Activated CD4-positive, alpha-beta memory T cell treated with anti-CD3 and anti-CD28 coated beads, Interleukin-2, amount 10 ng/mL, durations not matched to agents 7 days and 5 days (primary cell): ENCODE measurements around the gene SLC17A3. TPM values are rescaled to one million over a fixed set of nuclear protein-coding genes. Genes with fewer than 3 reads are reported as not detected.

Source experiments
- CTCF ChIA-PET: fragments of 350-600 bp; sonication (Branson Sonifier 250); formaldehyde crosslinking; loops from one replicate; lab custom pipeline; 2021; ENCODE audit warnings: antibody characterized with exemption, inconsistent platforms; lab: Charles Lee
- POLR2A ChIA-PET: fragments of 350-600 bp; sonication (Branson Sonifier 250); formaldehyde crosslinking; loops from one replicate; lab custom pipeline; 2021; ENCODE audit warnings: antibody characterized with exemption; lab: Charles Lee
- DNase-seq: peaks from one replicate; pipeline ENCODE4 v3.0.0-alpha.2; 2020
- H3K27ac Mint-ChIP-seq: one replicate; pipeline ENCODE4 v1.8.0; 2021; ENCODE audit warnings: mild to moderate bottlenecking, mixed read lengths
- H3K27me3 Mint-ChIP-seq: one replicate; pipeline ENCODE4 v1.8.0; 2021; ENCODE audit warnings: mixed read lengths
- H3K36me3 Mint-ChIP-seq: one replicate; pipeline ENCODE4 v1.8.0; 2021; ENCODE audit warnings: low read depth, mixed read lengths
- H3K4me1 Mint-ChIP-seq: one replicate; pipeline ENCODE4 v1.8.0; 2021; ENCODE audit warnings: mixed read lengths
- H3K4me3 Mint-ChIP-seq: one replicate; pipeline ENCODE4 v1.8.0; 2021; ENCODE audit warnings: mild to moderate bottlenecking, mixed read lengths
- H3K9me3 Mint-ChIP-seq: one replicate; pipeline ENCODE4 v1.8.0; 2021; ENCODE audit warnings: mixed read lengths
- total RNA-seq, 2 experiments: library from RNA; stranded (reverse); gene quantifications; one replicate each; pipeline ENCODE4 v1.2.3, GENCODE V29; 2021

Gene SLC17A3
- total RNA-seq, 2 experiments from 2014 or later = 0.15 to 0.96 TPM

- Mint-ChIP-seq H3K4me1 (peaks cover 38% of the 10 kb centered on the region), H3K9me3 (peaks cover 7% of the 10 kb centered on the region), H3K4me3 (no peak overlapping the region), H3K27me3 (no peaks in the 10 kb centered on the region), H3K27ac (no peak overlapping the region), H3K36me3 (peaks cover 7% of the 10 kb centered on the region)
- no peak for DNase-seq
- ChIA-PET CTCF (interaction anchor here (1.2 to 1.9 kb wide), 2 partner anchors 20 to 130 kb away, joined by 5 to 6 read pairs; no protein-coding TSS in a partner anchor), POLR2A (interaction anchor here (1.3 kb wide), 1 partner anchor 11 kb away, joined by 3 read pairs; no protein-coding TSS in a partner anchor)
These were observed 11.8 kb downstream of the SLC17A3 start for GRCh38 chr6:25862199-25862598.

GRCh38 chr6:25852756-25853155 is 21.3 kb downstream of the SLC17A3 start:
- Mint-ChIP-seq H3K27ac (no peak overlapping the region), H3K4me1 (peaks cover 15% of the 10 kb centered on the region), H3K4me3 (no peak overlapping the region), H3K27me3 (no peaks in the 10 kb centered on the region), H3K9me3 (no peaks in the 10 kb centered on the region), H3K36me3 (no peaks in the 10 kb centered on the region)
- no peak for DNase-seq
- ChIA-PET CTCF (interaction anchor here (0.9 kb wide), 1 partner anchor 134 kb away, joined by 3 read pairs; no protein-coding TSS in a partner anchor), POLR2A (no interaction called here)

DNA sequence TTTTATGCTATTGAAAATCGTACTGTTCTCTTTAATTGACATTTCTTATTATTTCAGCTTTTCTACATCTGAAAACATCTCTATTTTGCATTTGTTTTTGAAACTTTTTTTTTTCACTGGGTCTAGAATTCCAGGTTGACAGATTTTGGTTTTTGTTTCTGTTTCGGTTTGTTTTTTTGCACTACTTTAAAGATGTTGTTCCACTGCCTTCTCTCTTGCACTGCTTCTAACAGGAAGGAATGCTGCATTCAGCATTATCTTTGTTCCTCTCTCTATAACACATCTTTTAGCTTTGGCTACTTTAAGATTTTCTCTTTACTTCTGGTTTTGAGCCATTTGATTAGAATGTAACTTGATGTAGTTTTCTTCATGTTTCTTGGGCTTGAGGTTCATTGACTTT is 22.1 kb downstream of the SLC17A3 start:
- ChIA-PET POLR2A (no interaction called here), CTCF (interaction anchor here (0.9 kb wide), 1 partner anchor 134 kb away, joined by 3 read pairs; no protein-coding TSS in a partner anchor)
- H3K27ac Mint-ChIP-seq = no peak overlapping the region
- no peak overlapping the region for H3K4me3 Mint-ChIP-seq
- no peaks in the 10 kb centered on the region for H3K36me3 Mint-ChIP-seq
- peaks cover 11% of the 10 kb centered on the region for H3K4me1 Mint-ChIP-seq
- no peaks in the 10 kb centered on the region for H3K9me3 Mint-ChIP-seq
- no peaks in the 10 kb centered on the region for H3K27me3 Mint-ChIP-seq
- no peak for DNase-seq

DNA sequence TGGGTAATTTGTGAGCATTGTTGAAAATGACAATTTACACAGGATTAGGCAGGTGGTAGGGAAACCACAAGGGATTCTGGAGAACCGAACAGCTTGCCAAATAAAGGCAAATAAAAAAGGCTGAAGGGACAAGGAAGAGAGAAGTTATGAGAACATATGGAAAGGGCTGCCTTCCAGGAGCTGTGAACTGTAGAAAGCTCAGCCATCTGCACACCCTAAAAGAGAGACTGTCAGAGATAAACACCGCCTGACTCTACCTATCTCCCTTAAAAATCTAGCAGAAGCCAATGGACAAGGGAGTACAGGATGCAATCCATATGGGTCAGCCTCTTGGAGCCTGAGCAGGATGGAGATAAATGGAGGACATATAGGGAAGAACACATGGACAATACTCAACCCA is 29.5 kb downstream of the SLC17A3 start:
- CTCF ChIA-PET = no interaction called here

DNA sequence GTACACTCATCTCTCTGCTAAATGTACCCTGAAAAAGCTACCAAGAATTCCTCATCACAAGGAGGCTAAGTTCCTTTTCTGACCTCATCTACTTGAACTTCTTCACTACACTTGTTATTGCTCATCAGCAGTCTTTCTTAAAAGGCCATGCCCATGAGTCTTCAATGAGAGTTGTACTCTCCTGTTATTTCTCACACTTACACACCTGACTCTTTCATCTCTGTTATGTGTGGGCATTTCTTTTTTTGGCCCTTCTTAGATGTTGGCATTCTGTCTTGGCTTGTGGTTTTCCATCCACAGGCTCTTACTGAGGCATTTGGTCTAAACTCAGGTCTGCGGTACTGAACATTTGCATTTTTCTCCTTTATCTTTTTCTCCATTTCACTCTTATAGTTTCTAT is 31.5 kb downstream of the SLC17A3 start:
- H3K4me1 Mint-ChIP-seq = peaks cover 2% of the 10 kb centered on the region
- CTCF ChIA-PET = no interaction called here
- peaks cover 5% of the 10 kb centered on the region for H3K27me3 Mint-ChIP-seq
- H3K4me3 Mint-ChIP-seq = no peak overlapping the region
- H3K36me3 Mint-ChIP-seq = peaks cover 2% of the 10 kb centered on the region
- H3K9me3 Mint-ChIP-seq = peaks cover 2% of the 10 kb centered on the region
- no peak overlapping the region for H3K27ac Mint-ChIP-seq
- DNase-seq = no peak
- POLR2A ChIA-PET = no interaction called here

More for the DNA sequence above, 29.5 kb downstream of the SLC17A3 start:
- Mint-ChIP-seq H3K27me3 (peaks cover 5% of the 10 kb centered on the region), H3K27ac (no peak overlapping the region), H3K9me3 (peaks cover 2% of the 10 kb centered on the region), H3K36me3 (peaks cover 2% of the 10 kb centered on the region), H3K4me1 (peaks cover 2% of the 10 kb centered on the region), H3K4me3 (no peak overlapping the region)
- POLR2A ChIA-PET = no interaction called here
- DNase-seq = no peak

GRCh38 chr6:25835442-25836283 is 38.4 kb downstream of the SLC17A3 start:
- ChIA-PET CTCF (no interaction called here), POLR2A (no interaction called here)
- Mint-ChIP-seq H3K9me3 (peaks cover 1% of the 10 kb centered on the region), H3K4me1 (no peaks in the 10 kb centered on the region), H3K36me3 (peaks cover 1% of the 10 kb centered on the region), H3K27ac (no peak overlapping the region), H3K27me3 (peaks cover 6% of the 10 kb centered on the region), H3K4me3 (no peak overlapping the region)
- DNase-seq = no peak

DNA sequence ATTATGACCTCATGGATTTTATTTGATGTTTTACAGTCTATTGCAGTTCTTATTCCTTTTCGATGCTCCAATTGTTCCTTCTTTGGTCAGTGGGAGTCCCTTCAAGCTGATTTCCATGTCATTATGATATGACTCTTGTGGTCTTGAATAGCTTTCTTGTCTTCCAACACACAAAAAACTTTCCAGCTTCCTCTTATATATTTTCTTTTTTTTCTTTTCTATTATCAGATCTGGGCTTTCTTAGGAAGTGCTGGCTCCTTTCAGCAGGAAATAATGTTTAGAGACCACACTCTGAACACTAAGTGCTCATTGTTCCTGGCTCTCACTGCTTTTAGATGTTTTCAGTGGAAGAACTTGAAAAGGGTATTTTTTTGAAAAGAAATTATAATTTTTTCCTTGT is 39.1 kb downstream of the SLC17A3 start:
- POLR2A ChIA-PET = no interaction called here

GRCh38 chr6:25833136-25833535 is 40.9 kb downstream of the SLC17A3 start:
- CTCF ChIA-PET = no interaction called here
- no peak for DNase-seq
- Mint-ChIP-seq H3K27me3 (peaks cover 4% of the 10 kb centered on the region), H3K27ac (no peak overlapping the region), H3K9me3 (no peaks in the 10 kb centered on the region), H3K36me3 (no peaks in the 10 kb centered on the region), H3K4me1 (peaks cover 6% of the 10 kb centered on the region), H3K4me3 (no peak overlapping the region)
- POLR2A ChIA-PET = no interaction called here

More for the DNA sequence above, 39.1 kb downstream of the SLC17A3 start:
- DNase-seq = no peak
- Mint-ChIP-seq H3K27me3 (peaks cover 4% of the 10 kb centered on the region), H3K27ac (no peak overlapping the region), H3K4me3 (no peak overlapping the region), H3K4me1 (peaks cover 2% of the 10 kb centered on the region), H3K36me3 (no peaks in the 10 kb centered on the region), H3K9me3 (no peaks in the 10 kb centered on the region)
- CTCF ChIA-PET = interaction anchor here (0.7 kb wide), 1 partner anchor 72 kb away, joined by 3 read pairs; no protein-coding TSS in a partner anchor

DNA sequence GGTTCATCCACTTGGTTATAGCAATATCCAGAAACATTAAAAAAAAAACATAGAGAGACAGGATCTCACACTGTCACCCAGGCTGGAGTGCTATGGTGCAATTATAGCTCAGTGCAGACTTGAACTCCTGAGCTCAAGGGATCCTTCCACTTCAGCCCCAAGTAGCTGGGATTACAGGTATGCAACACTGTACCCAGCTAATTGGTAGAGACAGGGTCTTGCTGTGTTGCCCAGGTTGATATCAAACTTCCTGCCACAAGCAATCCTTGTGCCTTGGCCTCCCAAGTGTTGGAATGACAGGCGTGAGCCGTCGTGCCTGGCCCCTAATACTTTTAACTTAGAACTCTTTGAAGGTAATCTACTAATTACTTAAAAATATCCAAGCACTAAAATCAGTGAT is 41.4 kb downstream of the SLC17A3 start:
- Mint-ChIP-seq H3K4me3 (no peak overlapping the region), H3K27ac (no peak overlapping the region), H3K27me3 (peaks cover 4% of the 10 kb centered on the region), H3K4me1 (peaks cover 6% of the 10 kb centered on the region), H3K9me3 (peaks cover 1% of the 10 kb centered on the region), H3K36me3 (peaks cover under 1% of the 10 kb centered on the region)
- CTCF ChIA-PET = no interaction called here
- POLR2A ChIA-PET = no interaction called here
- no peak for DNase-seq

DNA sequence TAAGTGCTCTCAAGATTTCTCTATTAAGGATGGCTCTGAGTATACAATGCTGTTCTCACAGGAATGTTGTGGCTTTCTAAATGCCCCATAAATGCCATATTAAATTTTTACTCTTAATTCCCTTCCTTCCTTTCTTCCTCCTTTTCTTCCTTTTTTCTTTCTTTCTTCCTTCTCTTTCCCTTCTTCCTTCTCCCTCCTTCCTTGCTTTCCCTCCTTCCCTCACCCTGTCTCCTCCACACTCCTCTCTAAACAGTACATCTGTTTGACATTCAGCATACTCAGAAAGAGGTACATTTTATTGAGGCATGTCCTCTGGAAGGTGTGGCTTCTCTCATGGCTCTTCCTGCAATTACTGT is 41.8 kb downstream of the SLC17A3 start:
- CTCF ChIA-PET = no interaction called here
- no peak for DNase-seq
- POLR2A ChIA-PET = no interaction called here
- Mint-ChIP-seq H3K4me3 (no peak overlapping the region), H3K27me3 (peaks cover 4% of the 10 kb centered on the region), H3K4me1 (peaks cover 6% of the 10 kb centered on the region), H3K9me3 (peaks cover 2% of the 10 kb centered on the region), H3K36me3 (peaks cover 3% of the 10 kb centered on the region), H3K27ac (no peak overlapping the region)

- H3K4me1 Mint-ChIP-seq = peaks cover 6% of the 10 kb centered on the region
- no peak for DNase-seq
- H3K27me3 Mint-ChIP-seq = peaks cover 4% of the 10 kb centered on the region
- peaks cover 2% of the 10 kb centered on the region for H3K9me3 Mint-ChIP-seq
- CTCF ChIA-PET = no interaction called here
- no peak within 1 kb of the TSS for H3K4me3 Mint-ChIP-seq
- POLR2A ChIA-PET = no interaction called here
- H3K27ac Mint-ChIP-seq = no peak within 1 kb of the TSS
- H3K36me3 Mint-ChIP-seq = peaks cover 3% of the 10 kb centered on the region
These were observed 42.3 kb downstream of the SLC17A3 start, which contains the start of gene SLC17A1 for GRCh38 chr6:25831532-25832306. SLC17A1 (minus strand) TSS chr6:25832052; CDS start chr6:25830557, 1,495 bp downstream.

- H3K27me3 Mint-ChIP-seq = peaks cover 11% of the 10 kb centered on the region
- H3K27ac Mint-ChIP-seq = no peak overlapping the region
- CTCF ChIA-PET = no interaction called here
- peaks cover 6% of the 10 kb centered on the region for H3K4me1 Mint-ChIP-seq
- POLR2A ChIA-PET = no interaction called here
- peaks cover 3% of the 10 kb centered on the region for H3K9me3 Mint-ChIP-seq
- DNase-seq = no peak
- no peak overlapping the region for H3K4me3 Mint-ChIP-seq
- H3K36me3 Mint-ChIP-seq = peaks cover 9% of the 10 kb centered on the region
These were observed 43.6 kb downstream of the SLC17A3 start for GRCh38 chr6:25830458-25830857.

DNA sequence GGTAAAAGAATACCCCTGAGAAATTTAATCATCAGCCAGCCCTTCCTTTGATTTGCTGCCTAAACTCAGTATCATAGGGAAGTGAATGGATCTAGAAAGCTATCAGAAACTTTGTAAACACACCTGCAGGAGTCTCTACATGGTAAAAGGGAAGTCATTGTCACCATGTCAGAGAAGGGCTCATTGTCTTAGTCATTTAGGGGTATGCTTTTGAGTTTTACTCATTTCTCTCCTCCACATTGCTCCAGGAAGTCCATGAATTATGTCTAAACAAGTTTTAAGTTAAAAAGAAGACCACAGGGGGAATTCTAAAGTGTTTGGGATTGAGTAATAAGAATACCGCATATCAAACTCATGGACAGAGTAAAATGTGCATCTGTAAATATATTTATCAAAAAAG is 44.7 kb downstream of the SLC17A3 start:
- no peak for DNase-seq
- peaks cover 9% of the 10 kb centered on the region for H3K36me3 Mint-ChIP-seq
- H3K9me3 Mint-ChIP-seq = peaks cover 5% of the 10 kb centered on the region
- peaks cover 12% of the 10 kb centered on the region for H3K27me3 Mint-ChIP-seq
- ChIA-PET CTCF (no interaction called here), POLR2A (no interaction called here)
- H3K4me1 Mint-ChIP-seq = peaks cover 6% of the 10 kb centered on the region
- no peak overlapping the region for H3K4me3 Mint-ChIP-seq
- no peak overlapping the region for H3K27ac Mint-ChIP-seq
